Activated CD4-positive, alpha-beta T cell treated with anti-CD3 and anti-CD28 coated beads, Interleukin-2, amount 50 U/mL, for 48 hours (primary cell): ENCODE data around the gene IFI30.

Experiments
- DNase-seq, 2 experiments: peaks; one replicate each; pipeline ENCODE4 v3.0.0-alpha.2; 2020

Gene IFI30

DNA sequence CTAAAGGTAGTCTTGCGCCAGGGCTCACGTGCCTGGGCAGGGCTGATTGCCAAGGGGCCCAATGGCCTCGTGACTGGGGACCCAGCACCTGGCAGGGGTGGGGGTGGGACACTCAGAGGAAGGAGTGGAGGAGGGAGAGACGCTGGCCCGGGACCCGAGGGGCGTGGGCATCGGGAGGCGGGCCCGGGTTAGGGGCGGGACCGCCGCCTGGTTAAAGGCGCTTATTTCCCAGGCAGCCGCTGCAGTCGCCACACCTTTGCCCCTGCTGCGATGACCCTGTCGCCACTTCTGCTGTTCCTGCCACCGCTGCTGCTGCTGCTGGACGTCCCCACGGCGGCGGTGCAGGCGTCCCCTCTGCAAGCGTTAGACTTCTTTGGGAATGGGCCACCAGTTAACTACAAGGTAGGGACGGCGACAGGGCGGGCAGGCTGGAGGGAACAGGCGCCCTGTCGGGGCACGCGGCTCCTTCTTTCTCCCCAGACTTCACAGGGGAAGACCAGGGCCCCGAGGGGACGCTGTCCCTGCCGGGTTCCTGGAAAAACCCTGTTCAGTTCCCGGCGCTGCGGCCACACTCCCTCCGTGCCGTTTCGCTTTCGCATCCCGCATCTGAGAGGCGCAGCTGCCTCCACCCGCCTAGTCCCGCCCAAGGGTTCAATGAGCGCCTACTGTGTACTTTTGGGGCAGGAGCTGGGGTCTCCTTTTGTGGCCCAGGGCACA, at the start of gene IFI30:
TSS of gene IFI30 (plus strand) at position 242 of the 717 bp plus-strand sequence. CDS start at position 271, 29 bp downstream.
- DNase-seq = peak; percentile 71 to 79

DNA sequence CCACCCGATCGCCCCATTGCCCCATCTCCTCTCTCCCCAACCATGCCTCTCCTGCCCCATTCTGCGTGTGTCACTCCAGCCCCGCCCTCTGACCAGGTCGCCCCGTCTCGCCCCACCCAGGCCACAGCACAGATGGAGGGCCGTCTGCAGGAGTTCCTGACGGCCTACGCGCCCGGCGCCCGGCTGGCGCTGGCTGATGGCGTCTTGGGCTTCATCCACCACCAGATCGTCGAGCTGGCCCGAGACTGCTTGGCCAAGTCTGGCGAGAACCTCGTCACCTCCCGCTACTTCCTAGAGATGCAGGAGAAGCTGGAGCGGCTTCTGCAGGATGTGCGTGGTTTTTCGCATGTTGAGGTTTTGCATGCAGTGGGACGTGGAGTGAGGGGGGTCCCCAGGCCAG, 49.8 kb upstream of the IFI30 start:
- DNase-seq = no peak

DNA sequence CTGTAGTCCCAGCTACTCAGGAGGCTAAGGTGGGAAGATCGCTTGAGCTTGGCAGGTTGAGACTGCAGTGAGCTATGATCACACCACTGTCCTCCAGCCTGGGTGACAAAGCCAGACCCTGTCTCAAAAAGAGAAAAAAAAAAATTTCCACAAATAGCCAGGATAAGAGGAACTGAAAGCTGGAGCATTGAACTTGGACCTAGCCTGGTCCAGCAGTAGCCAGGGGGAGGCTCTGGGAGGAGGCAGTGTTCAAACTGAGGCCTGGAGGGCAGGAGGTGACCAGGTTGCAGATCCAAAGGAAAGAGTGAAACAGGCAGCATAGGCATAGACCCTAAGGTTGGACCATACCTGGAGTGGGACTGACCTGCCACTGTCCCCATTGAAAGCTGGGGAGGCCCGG, 47.5 kb upstream of the IFI30 start:
- no peak for DNase-seq

DNA sequence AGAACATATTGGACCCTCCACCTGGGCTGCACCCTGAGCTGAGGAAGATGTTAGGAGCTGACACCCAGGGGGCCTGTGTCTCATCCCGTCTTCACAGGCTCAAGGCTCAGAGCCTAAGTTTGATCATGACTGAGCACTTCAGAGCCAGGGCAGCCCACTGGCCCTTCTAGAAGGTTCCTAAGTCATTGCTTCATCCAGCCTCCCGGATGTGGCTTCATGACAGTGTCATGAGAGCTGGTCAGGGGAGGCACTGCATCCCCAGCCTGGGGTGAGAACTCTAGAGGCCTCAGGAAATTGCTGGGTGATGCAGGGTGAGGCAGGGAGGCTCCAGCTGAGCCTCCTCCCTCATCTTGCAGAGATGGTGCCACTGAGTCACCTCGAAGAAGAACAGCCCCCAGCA, 45.6 kb upstream of the IFI30 start:
- DNase-seq = no peak

DNA sequence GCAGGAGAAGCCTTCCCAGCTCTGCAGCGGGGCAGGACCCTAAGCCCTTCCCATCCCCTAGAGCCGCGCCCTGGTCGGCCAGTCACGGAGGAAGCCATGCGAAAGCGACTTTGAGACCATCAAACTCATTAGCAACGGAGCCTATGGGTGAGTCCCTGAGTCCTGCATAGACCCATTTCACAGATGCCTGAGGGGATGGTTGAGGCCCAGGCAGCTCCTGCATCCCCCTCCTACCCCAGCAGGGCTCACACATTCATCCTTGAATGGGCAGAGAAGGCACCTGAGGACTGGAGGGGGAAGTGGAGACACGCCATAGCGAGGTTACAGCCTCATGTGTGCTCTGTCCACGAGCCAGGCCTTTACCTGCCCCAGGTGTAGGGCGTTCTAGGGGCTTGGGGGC, 44.8 kb upstream of the IFI30 start:
- no peak for DNase-seq

DNA sequence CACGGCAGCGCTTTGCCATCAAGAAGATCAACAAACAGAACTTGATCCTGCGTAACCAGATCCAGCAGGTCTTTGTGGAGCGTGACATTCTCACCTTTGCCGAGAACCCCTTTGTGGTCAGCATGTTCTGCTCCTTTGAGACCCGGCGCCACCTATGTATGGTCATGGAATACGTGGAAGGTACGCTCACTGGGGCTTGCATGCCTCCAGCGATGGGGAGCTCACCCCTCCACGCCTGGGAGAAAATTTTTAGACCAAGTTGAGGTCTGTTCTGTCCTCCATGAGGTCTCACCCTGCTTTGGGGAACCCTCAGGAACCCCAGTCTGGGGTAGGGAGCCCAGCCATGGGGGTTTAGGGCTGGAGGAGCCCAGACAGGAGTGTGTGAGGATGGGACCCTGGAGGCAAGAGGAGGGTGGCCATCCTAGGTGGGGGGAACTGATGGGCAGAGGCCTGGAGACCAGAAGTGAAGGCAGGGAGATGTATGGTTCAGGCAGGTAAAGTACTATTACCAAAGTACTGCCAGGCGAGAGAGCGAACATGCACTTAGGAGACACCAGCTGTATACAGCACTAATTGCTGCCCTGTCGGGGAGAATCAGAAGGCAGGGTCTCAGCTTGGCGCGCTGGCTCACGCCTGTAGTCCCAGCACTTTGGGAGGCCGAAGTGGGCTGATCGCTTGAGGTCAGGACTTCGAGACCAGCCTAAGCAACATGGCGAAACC, 42.9 kb upstream of the IFI30 start:
- DNase-seq = no peak

DNA sequence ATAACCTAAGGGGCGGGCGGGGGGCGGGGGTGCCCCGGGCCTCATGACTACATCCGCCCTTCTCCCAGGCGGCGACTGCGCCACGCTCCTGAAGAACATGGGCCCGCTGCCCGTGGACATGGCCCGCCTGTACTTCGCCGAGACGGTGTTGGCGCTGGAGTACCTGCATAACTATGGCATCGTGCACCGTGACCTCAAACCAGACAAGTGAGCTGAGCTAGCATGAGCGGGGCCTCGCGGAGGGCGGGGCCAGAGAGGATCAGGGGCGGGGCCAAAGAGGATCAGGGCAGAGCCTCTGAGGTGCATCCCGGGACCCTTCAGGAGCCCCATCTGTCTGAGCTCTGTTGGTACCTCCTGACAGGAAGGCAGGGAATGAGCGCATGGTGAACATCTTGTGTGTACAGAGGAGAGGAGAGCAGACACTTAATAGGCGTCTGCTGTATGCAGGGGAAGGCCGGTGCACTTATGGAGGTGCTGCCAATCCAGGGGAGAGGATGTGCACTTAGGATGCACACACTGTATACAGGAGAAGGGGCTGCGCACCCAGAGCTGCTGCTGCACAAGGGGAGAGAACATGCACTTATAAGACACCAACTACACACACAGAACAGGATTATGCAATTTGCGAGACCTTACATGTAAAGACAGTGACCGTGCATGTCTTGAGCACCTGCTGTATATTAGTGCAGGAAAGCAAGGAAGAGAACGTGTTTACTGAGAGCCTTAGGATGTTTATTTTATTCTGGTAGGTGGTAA, 41.6 kb upstream of the IFI30 start:
- DNase-seq = peak in 1 of 2 experiments; percentile 28

DNA sequence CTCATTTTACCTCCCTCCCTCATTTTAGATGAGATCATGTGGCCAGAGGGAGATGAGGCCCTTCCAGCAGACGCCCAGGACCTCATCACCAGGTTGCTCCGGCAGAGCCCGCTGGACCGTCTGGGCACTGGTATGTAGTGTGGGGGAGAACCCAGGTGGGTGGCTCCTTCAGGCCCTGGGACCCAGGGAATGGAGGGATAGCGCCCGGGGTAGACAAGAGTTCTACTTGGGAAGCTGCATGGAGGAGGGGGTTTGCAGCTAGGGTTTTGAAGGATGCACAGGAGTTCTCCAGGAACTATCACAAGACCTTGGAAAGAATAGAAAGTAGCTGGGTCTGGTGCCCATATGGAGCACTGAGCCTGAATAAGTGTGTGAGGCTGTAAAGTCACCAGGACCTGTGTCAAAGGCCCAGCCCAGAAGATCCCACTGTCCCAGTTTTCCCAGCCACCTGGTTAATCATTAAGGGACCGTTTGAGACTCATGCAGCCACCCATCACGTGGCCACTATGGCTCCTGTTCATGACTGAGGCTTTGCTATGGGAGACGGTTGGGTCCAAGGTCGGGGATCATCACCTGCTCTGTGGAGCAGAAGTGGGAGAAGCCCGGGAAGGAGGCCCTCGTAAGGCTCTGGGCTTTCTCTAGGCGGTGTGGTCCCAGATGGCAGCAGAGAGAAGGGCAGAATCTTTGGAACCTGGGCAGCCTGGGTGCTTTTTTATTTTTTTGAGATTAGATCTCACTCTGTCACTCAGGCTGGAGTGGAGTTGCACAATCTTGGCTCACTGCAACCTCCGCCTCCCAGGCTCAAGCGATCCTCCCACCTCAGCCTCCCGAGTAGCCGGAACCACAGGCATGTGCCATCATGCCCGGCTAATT, 37.7 kb upstream of the IFI30 start:
- no peak for DNase-seq

DNA sequence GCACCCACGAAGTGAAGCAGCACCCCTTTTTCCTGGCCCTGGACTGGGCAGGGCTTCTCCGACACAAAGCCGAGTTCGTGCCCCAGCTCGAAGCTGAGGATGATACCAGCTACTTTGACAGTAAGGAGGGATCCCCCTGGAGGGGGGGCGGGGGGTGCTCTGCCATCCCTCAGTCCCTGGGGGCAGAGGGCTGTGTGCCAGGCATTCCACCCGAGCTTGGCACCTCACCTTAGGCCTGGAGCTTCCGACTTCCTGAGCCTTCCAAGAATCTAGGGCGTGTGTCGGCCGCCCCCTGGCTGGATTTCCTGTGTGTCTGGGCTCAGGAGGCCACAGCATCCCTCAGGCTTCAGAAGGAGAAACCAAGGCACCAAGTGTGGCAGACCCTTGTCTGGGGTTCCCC, 36.4 kb upstream of the IFI30 start:
- DNase-seq = no peak

DNA sequence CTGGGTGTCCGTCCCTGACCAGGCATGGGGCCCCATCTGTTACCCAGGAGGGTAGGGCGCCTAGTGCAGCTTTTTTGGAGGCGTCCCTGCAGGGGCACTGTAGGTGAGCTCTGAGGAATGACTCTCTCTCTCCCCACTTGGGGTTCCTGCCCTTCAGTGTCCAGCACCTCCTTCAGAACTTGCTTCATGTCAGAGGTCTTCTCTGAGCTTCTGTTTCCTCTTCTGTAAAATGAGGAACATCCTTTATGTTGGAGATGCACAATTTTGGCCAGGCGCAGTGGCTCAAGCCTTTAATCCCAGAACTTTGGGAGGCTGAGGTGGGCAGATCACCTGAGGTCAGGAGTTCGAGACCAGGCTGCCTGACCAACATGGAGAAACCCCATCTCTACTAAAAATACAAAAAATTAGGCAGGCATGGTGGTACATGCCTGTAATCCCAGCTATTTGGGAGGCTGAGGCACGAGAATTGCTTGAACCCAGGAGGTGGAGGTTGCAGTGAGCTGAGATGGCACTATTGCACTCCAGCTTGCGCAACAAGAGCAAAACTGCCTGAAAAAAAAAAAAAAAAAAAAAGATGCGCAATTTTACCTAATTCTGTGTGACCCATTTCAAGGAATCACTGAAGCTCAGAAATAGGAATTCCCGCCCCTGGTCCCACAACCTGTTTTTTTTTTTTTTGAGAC, 35.8 kb upstream of the IFI30 start:
- DNase-seq = no peak

DNA sequence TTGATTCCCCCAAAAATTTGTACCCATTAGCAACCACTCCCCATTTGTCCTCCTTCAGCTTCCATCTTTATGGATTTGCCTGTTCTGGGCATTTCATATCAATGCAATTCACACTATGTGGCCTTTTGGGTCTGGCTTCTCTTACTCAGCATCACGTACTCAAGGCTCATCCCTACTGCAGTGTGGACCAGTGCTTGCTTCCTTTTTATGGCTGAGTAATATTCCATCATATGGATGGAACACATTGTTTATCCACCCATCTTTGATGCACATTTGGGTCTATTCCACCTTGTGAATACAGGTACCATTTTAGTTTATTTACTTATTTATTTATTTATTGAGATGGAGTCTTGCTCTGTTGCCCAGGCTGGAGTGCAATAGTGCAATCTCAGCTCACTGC, 33.1 kb upstream of the IFI30 start:
- no peak for DNase-seq

DNA sequence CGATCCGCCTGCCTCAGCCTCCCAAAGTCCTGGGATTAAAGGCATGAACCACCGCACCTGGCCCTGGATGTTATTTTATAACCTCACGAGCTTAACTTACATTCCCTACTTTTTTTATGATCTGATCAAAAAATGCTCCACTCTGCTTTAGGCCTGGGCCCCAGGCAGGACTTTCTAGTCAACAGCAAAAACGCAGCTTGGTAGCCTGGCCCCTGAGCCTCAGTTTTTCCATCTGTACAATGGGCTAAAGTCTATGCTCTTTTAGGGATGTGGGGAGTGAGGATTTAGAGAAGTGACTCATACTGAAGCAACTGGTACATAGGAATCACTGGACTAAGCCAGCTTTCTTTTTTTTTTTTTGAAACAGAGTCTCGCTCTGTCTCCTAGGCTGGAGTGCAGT, 32.6 kb upstream of the IFI30 start:
- no peak for DNase-seq

DNA sequence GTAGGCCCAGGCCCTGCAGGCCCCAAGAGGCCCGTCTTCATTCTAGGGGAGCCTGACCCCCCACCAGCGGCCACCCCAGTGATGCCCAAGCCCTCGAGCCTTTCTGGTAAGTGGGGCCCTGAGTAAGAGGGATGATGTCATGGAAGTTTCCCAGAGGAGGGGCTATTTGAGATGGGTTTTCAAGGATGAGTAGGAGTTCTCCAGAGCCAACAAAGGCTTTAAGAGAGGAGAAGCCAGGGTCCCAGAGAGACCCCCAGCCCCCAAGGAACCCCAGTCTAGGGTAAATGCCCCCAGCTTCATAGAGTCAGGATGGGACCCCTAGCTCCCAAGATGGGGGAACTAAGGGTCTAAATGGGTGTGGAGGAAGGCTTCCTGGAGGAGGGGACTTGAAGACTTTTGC, 29.7 kb upstream of the IFI30 start:
- DNase-seq = no peak

DNA sequence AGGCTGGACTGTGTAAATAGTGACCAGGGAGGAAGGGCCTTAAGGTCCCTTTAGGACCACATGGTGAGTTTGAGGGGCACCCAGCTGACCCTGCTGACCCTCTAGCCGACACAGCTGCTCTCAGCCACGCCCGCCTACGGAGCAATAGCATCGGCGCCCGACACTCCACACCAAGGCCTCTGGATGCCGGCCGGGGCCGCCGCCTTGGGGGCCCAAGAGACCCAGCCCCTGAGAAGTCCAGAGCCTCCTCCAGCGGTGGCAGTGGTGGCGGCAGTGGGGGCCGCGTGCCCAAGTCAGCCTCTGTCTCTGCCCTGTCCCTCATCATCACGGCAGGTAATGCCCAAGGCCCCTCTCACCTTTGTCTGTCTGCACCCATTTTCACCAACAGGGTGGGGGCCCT, 29.3 kb upstream of the IFI30 start:
- DNase-seq = no peak

DNA sequence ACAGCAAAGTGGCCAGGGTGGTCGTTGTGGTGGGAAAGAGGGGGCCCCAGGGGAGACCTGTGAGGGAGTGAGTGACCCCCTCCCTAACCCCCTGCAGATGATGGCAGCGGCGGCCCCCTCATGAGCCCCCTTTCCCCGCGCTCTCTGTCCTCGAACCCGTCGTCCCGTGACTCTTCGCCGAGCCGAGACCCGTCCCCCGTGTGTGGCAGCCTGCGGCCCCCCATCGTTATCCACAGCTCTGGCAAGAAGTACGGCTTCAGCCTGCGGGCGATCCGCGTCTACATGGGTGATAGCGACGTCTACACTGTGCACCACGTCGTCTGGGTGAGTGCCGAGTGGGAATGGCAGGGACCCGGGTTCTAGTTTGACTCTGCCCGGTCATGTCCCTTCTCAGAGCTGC, 28.7 kb upstream of the IFI30 start:
- no peak for DNase-seq

DNA sequence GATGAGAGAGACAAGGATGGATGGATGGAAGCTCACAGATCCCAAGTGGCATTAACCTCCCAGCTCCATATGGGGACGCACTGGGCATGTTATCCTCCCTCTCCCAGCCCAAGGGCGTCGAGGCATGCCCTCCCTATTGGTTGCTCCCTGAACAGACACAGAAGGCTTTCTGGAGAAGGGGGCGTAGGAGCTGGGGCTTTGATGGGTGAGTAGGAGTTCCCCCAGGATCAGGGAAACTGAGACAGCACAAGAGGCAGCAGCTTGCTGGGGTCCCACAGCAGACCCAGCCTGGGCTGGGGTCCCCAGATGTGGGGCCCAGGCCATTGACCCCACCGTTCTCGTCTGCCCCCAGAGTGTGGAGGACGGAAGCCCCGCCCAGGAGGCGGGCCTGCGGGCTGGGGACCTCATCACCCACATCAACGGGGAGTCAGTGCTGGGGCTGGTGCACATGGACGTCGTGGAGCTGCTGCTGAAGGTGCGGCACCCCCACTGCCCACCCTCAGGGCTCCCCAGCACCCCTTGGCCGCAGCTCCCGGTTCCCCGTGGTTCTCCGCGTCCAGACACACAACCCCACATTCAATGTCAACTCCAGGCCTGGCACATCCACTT, 28.1 kb upstream of the IFI30 start:
- DNase-seq = no peak

DNA sequence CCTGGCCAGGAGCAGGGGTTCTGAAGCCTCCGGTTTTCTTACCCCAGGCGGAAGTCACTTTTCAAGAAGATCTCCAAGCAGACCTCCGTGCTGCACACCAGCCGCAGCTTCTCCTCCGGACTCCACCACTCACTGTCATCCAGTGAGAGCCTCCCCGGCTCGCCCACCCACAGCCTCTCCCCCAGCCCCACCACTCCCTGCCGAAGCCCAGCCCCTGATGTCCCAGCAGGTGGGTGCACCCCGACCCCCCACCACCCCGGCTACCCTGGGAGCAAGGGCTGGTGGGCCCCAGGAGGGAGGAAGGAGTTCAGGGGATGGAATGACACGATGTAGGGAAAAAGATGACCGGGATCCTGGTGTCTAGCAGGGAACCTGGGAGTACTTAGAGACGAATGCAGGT, 26.2 kb upstream of the IFI30 start:
- no peak for DNase-seq

DNA sequence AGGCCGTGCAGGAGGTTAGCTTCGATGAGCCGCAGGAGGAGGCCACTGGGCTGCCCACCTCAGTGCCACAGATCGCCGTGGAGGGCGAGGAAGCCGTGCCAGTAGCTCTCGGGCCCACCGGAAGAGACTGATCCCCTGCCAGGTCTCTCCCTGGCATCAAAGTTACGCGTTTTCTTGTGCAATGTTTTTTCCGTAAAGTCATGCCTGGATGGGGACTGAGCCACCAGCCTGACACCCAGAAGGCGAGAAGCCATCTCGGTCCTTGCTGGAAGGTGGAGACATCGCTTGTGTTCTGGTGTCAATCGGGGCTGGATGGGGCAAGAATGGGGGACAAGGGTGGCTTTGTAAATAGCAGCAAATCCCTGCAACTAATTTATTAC, 24.0 kb upstream of the IFI30 start:
- DNase-seq = no peak

DNA sequence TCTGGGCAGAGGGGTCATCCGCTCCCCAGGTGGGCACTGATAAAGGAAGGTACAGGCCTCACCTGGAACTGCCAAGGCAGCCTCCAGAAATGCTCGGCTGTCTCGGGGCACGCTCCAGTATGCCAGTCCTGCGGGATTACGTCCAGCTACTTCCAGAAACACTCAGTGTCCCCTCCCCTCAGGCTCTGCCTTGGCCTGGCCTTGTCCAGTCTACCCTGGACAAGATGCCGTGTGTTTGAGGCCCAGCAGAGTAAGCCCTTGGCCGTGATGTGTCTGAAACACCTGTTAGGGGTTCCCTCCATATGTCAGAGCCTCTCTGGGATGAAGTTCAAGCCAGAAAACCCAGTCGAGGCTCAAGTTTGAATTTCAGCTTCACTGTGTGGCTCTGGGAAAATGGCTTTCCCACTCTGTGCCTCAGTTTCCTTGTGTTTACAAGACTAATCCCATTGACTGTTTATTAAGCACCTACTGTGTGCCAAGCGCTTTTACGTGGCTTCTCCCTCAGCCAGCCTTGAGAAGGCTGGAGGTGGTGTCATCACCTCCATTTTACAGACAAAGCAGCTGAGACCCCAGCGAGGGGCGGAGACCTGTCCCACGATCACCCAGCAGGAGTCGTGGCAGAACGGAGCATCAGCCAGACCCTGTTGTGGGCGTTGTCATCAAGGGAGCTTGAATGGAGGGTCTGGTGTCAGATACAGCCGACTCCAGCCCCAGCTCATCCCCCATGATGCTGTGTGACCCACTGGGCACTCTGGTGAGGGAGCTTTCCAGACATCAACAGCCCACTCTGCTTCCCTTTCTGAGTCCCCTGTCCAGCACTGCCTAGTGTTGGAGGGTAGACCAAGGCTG, 22.6 kb upstream of the IFI30 start:
- no peak for DNase-seq

DNA sequence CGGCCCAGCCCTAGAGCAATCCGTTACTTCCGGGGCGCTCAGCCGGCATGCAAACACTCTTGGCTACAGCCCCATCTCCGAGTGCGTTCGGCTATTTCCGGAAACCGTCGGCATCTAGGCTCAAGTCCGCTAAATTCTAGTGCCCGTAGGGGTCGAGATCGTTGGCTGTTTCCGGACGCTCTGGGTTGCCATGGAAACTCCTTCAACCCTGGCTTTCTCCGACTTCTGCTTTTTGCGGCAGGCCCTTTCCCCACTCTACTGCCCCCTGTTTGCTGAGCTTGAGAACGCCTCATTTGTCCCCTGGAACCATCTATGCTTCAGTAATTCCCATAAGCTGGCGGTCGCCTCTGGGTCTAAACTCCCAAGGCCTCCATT, 21.2 kb upstream of the IFI30 start:
- peak; percentile 99 for DNase-seq
